Psoas muscle (tissue), 8 donors: ENCODE measurements around the gene LYL1. TPM values are rescaled to one million over a fixed set of nuclear protein-coding genes. Genes with fewer than 3 reads are reported as not detected.

Experiments used
- ATAC-seq, 4 donors: fragments of 200-7000 bp; cut with Tn5 transposase; one replicate each; pipeline ENCODE4 v1.9.1; 2020; ENCODE audit warnings: moderate library complexity in 3 of 4, mild to moderate bottlenecking in 2 of 4
- DNase-seq, 2 donors: peaks; one replicate each; pipeline ENCODE4 v3.0.0-alpha.2; 2020
- H3K27ac ChIP-seq: fragments of 200-600 bp; one replicate; pipeline ENCODE4 v1.8.0; 2022
- H3K27me3 ChIP-seq, 3 donors: fragments of 200-600 bp in 1 of 3; one replicate each; pipeline versions ENCODE4 v1.6.1 to v1.8.0; 2013 to 2022; ENCODE audit warnings: low read length in 2 of 3, mild to moderate bottlenecking in 2 of 3, moderate library complexity in 1 of 3; ENCODE audit not compliant: insufficient read depth in 3 of 3
- H3K36me3 ChIP-seq, 2 donors: fragments of 200-600 bp in 1 of 2; one replicate each; pipeline versions ENCODE4 v1.6.1 to v1.8.0; 2013 to 2022; ENCODE audit warnings: low read depth in 1 of 2, mild to moderate bottlenecking in 1 of 2, moderate library complexity in 1 of 2; ENCODE audit not compliant: insufficient read depth in 1 of 2
- H3K4me1 ChIP-seq: fragments of 200-600 bp; one replicate; pipeline ENCODE4 v1.8.0; 2022
- H3K4me3 ChIP-seq: fragments of 200-600 bp; one replicate; pipeline ENCODE4 v1.8.0; 2022; ENCODE audit warnings: mild to moderate bottlenecking
- H3K9me3 ChIP-seq: fragments of 200-600 bp; one replicate; pipeline ENCODE4 v1.8.0; 2022
- WGBS, 3 donors: extraction: QIAGEN DNeasy Blood & Tissue Kit; methylation state at CpG; one replicate each; pipeline versions ENCODE4 v1.1.6 to v1.1.7; 2013; 5-methylcytosine and 5-hydroxymethylcytosine counted together
- intact Hi-C, 2 donors: fragments of 100-400 bp; cut with DNase I; formaldehyde crosslinking; loops; one replicate each; pipeline versions ENCODE4 v1.11.0 to v1.14.2; 2022
- polyA plus RNA-seq, 3 donors: library from polyadenylated mRNA; stranded (reverse); fragments of 200-250 nt; gene quantifications; one replicate each; pipeline ENCODE4 v1.2.3, GENCODE V29; 2013
- total RNA-seq, 4 donors: library from RNA; stranded (reverse); fragmentation: NEBNext Ultra II Directional in 2 of 4; extraction: Animal tissue kit (Norgen Biotek cat#: 25700) in 2 of 4; gene quantifications; one replicate each; pipeline versions ENCODE4 v1.2.1 to v1.2.4, GENCODE V29; 2021 to 2023
- TF ChIP-seq, protein P1 (sequence below): fragments of 200-600 bp; IDR thresholded peaks from one replicate; pipeline ENCODE4 v1.8.0; 2022; ENCODE audit warnings: antibody characterized with exemption
- donor health status: healthy with polysubstance abuse.
- donor health status: DM: no; HTN: no; CAD: no; lungs with moderate emphysema.
- donor health status: Bipolar disorder and iron deficiency.
- donor health status: healthy.
- donor health status: DM: yes; HTN: yes; CAD: no.
- donor health status: DM: no; HTN: no; CAD: no.
- donor health status: DM: no; HTN: no; CAD: no.
- donor health status: DM: yes; HTN: yes; CAD: no.

LYL1 gene
- total and polyA plus RNA-seq, 7 donors, result 1.1 to 4.6 (median 2.7) TPM

DNA sequence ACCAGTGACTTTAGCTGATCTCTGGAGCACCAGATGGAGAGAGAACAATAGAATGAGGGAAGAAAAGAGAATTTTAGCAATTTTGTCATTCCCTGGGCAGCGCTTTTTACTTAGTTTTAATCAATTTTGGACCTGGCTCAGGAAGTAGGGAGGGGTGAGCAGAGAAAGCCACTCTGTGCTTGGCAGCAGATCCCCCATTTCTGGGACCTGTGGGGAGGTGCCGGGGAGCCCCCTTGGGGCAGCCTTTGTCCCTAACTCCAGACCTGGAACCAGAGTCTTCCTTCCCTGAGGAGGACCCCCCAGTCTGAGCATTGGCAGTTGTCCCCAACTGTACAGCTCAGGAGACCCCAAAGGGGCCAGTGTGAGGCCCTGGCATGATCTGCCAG, 10.5 kb downstream of the LYL1 start:
- peaks cover 25% of the 10 kb centered on the region for H3K4me1 ChIP-seq
- H3K36me3 ChIP-seq, result peaks cover 0 to 64% of the 10 kb centered on the region in 2 donors
- WGBS, 3 donors, result 56 to 68% (median 59%) methylated on average over 2 of the region's 2 CpGs
- no peak overlapping the region for H3K4me3 ChIP-seq
- TF ChIP-seq, protein P1, sequence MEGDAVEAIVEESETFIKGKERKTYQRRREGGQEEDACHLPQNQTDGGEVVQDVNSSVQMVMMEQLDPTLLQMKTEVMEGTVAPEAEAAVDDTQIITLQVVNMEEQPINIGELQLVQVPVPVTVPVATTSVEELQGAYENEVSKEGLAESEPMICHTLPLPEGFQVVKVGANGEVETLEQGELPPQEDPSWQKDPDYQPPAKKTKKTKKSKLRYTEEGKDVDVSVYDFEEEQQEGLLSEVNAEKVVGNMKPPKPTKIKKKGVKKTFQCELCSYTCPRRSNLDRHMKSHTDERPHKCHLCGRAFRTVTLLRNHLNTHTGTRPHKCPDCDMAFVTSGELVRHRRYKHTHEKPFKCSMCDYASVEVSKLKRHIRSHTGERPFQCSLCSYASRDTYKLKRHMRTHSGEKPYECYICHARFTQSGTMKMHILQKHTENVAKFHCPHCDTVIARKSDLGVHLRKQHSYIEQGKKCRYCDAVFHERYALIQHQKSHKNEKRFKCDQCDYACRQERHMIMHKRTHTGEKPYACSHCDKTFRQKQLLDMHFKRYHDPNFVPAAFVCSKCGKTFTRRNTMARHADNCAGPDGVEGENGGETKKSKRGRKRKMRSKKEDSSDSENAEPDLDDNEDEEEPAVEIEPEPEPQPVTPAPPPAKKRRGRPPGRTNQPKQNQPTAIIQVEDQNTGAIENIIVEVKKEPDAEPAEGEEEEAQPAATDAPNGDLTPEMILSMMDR, result no peak
- peak overlapping the region; percentile 74 for H3K27ac ChIP-seq
- intact Hi-C loops, result loop anchor here in 1 of 2 donors (2.0 kb wide), 1 partner anchor 113 kb away; no protein-coding TSS in a partner anchor
- no peaks in the 10 kb centered on the region for H3K9me3 ChIP-seq
- DNase-seq (no peak), ATAC-seq (no peak)
- H3K27me3 ChIP-seq, result no peaks in the 10 kb centered on the region

DNA sequence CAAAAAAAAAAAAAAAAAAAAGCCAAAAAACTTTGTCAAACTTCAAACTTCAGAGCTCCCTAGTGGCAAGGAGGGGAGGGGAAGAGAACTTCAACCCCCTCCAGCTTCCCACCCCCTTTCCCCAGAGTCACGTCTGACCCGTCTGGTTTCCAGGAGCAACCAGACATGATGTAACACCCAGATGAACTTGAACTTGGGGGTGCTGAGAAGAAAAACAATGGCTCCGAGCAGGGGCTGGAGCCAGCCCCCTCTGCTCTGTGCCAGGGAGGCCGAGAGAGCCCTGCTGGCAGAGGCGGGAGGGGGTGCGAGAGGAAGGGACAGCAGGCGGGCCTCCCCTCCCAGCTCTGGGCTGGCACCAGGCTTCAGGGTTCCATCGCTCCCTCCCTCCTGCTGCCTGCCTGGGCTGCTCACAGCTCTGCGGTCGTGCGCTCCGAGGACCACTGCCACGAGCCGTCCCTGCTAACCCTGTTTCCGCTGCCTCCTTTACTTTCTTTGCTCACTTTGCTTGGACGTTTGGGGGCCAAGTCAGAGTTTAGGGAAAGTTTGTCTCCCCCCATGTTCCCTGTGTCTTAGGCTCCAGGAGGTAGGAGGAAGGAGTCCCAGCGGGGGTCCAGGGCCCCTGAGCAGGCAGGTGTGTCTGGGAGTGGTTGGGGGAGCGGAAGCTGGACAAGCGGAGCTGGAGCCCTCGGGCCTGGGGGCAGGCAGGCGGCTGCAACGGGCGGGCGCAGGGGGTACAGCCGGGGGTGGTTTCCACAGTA, 11.1 kb downstream of the LYL1 start:
- H3K4me1 ChIP-seq, result peaks cover 25% of the 10 kb centered on the region
- intact Hi-C loops, result loop anchor here in 1 of 2 donors (2.0 kb wide), 1 partner anchor 113 kb away; no protein-coding TSS in a partner anchor
- peaks cover 0 to 70% of the 10 kb centered on the region in 2 donors for H3K36me3 ChIP-seq
- H3K9me3 ChIP-seq, result no peaks in the 10 kb centered on the region
- H3K4me3 ChIP-seq, result no peak overlapping the region
- 47 to 51% (median 50%) methylated on average over 21 to 25 of the region's 25 CpGs for WGBS, 3 donors
- peak; percentile 13 to 39 (median 20) for ATAC-seq
- TF ChIP-seq, protein P1, result no peak
- peak; percentile 67 to 81 for DNase-seq
- H3K27ac ChIP-seq, result peak overlapping the region; percentile 74
- H3K27me3 ChIP-seq, result no peaks in the 10 kb centered on the region

DNA sequence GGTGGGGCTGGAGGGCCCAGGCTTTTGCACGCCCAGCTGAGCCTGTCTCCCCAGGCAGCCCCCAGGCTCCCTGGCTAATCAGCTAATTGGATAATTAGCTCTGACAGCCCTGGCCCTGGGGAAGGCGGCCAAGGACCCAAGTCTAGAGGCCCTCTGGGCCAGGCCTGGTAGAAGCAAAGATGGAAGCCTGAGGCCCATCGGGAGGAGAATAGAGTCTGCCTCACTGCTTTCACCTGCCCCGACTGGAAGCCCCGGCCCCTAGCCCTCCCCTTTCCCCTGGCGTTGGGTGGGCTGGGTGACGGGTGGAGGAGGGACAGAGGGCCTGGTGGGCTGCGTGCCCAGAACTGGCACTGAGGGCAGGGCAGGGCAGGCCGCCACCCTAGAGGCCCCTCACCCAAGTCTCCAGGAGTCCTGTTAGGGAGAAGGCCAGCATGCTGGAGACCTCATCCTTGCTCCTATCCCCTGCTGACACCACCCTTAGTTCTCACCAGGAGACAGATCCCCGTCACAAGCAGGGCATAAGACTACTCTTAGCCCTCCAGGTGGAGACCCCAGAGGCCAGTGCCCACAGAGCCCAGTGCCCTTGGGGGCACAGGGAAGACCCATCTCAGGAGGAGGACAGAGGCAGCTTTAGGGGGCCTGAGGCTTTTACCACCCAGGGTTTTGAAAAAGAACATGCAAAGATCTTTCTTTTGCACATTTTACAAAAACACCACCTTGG, 12.0 kb downstream of the LYL1 start:
- WGBS, 3 donors, result 55 to 75% (median 66%) methylated on average over 8 to 10 of the region's 10 CpGs
- H3K27me3 ChIP-seq, result no peaks in the 10 kb centered on the region
- DNase-seq, result no peak
- TF ChIP-seq, protein P1, result no peak
- H3K4me1 ChIP-seq, result peaks cover 25% of the 10 kb centered on the region
- H3K9me3 ChIP-seq, result no peaks in the 10 kb centered on the region
- H3K4me3 ChIP-seq, result no peak overlapping the region
- peaks cover 0 to 70% of the 10 kb centered on the region in 2 donors for H3K36me3 ChIP-seq
- ATAC-seq, result no peak
- peak overlapping the region; percentile 74 for H3K27ac ChIP-seq
- intact Hi-C loops, result no loop called here

DNA sequence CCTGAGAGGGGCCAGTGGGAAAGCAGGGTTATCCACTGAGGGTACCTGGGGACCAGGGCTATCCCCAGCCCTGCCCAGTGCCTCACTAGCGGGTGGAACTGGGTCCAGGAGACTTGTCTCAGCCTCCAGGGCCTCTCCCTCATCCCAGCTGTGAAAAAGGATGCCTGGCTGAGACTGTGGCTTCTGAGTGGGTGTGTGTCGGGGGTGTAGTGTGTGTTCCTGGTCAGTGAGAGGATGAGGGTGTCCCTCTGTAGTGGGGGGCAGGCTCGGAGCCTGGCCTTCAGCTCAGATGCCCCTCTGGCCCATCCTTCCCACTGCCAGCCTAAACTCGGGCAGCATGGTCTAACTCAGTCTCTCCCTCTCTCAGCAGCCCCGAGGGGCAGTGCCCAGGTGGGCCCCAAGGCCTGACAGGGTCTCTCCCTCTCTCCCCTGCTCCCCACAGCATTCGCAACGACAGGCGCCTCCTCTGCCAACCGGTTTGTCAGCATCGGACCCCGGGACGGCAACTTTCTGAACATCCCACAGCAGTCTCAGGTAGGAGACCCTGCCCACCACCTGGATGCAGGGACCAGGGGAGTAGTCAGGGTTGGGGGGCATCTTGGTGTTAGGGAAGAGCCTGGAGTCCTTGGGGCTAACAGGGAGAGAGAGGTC, 12.7 kb downstream of the LYL1 start:
- Histone ChIP-seq H3K4me3 (no peak overlapping the region), H3K4me1 (peaks cover 25% of the 10 kb centered on the region), H3K27me3 (no peaks in the 10 kb centered on the region), H3K36me3 (peaks cover 0 to 70% of the 10 kb centered on the region in 2 donors), H3K27ac (peak overlapping the region; percentile 74), H3K9me3 (no peaks in the 10 kb centered on the region)
- WGBS, 3 donors, result 68 to 79% (median 73%) methylated on average over 12 of the region's 12 CpGs
- ATAC-seq, result no peak
- intact Hi-C loops, result no loop called here
- TF ChIP-seq, protein P1, result no peak
- no peak for DNase-seq
